ENCODE results near the gene C1QTNF8. TPM values are rescaled to one million over a fixed set of nuclear protein-coding genes. Genes with fewer than 3 reads are reported as not detected.

Gene C1QTNF8
- total RNA-seq, 1 experiment from 2014 or later: 0.27 TPM

GRCh38 chr16:1053121-1053521 is 42.9 kb downstream of the C1QTNF8 start:
- no peaks in the 10 kb centered on the region for H4K20me1 ChIP-seq (ENCODE audit: insufficient read depth)
- H3K4me3 ChIP-seq (replicated peaks in 1 of 2; ENCODE audit: low read depth in 1 of 2, low read length in 2 of 2): no peak overlapping the region
- no TSS peak for BruUV-seq (replicated peaks)
- H3K4me1 ChIP-seq (ENCODE audit: control insufficient read depth in 1 of 2, insufficient read depth in 2 of 2, low read length in 2 of 2): peaks cover 15 to 34% of the 10 kb centered on the region in 2 experiments
- RAD21 ChIA-PET (ENCODE audit: low non-redundant PET in 1 of 2, low total read pairs in 2 of 2, uncharacterized antibody in 2 of 2, unreplicated experiment in 2 of 2): interaction anchor here in 1 of 2 experiments (0.7 kb wide), 1 partner anchor 51 kb away, joined by 5 read pairs; no protein-coding TSS in a partner anchor
- ATAC-seq (no peak), DNase-seq (ENCODE audit: low read depth, low spot score) (no peak)
- H2AFZ ChIP-seq (ENCODE audit: low read depth, low read length, poor library complexity, severe bottlenecking): no peak overlapping the region
- no peaks in the 10 kb centered on the region for H3K9me2 ChIP-seq (ENCODE audit: insufficient read depth)
- no peak overlapping the region for H3K9ac ChIP-seq (ENCODE audit: low read length)
- intact Hi-C loops (cut with micrococcal nuclease): loop anchor here (10.0 kb wide), 1 partner anchor 158 kb away; no protein-coding TSS in a partner anchor
- CTCF ChIA-PET: no interaction called here
- H3K27me3 ChIP-seq (ENCODE audit: insufficient read depth, low read length): no peaks in the 10 kb centered on the region
- POLR2A ChIA-PET: no interaction called here
- no peak overlapping the region for H3K4me2 ChIP-seq (ENCODE audit: low read length)
- no peaks in the 10 kb centered on the region for H3K9me3 ChIP-seq (ENCODE audit: control insufficient read depth in 1 of 2, insufficient read depth in 1 of 2, low read depth in 1 of 2, low read length in 2 of 2)
- H3K27ac ChIP-seq (ENCODE audit: low read depth, low read length): no peak overlapping the region
- H3K79me2 ChIP-seq (ENCODE audit: insufficient read depth, low read length): no peaks in the 10 kb centered on the region
- no peaks in the 10 kb centered on the region for H3K36me3 ChIP-seq (ENCODE audit: control insufficient read depth in 1 of 2, insufficient read depth in 2 of 2, low read length in 2 of 2)
- TF ChIP-seq ZBTB33 (IDR thresholded peaks at IDR 0.05; ENCODE audit: extremely low read depth, insufficient replicate concordance, low read length) (no peak), EZH2 (IDR thresholded peaks at IDR 0.05) (no peak), JUND (IDR thresholded peaks at IDR 0.05) (no peak), ELF1 (IDR thresholded peaks at IDR 0.05; ENCODE audit: borderline replicate concordance, low read depth) (no peak), SP1 (IDR thresholded peaks at IDR 0.05; ENCODE audit: low read depth) (no peak), EGR1 (IDR thresholded peaks at IDR 0.05; ENCODE audit: low read depth) (no peak), FOSL1 (IDR thresholded peaks at IDR 0.05; ENCODE audit: low read depth) (no peak), CTCF (IDR thresholded peaks at IDR 0.05 in 2 of 3, conservative IDR thresholded peaks at IDR 0.05 in 1 of 3; ENCODE audit: borderline replicate concordance in 1 of 3, insufficient read depth in 1 of 3, low read depth in 2 of 3, low read length in 2 of 3) (no peak), CBX3 (IDR thresholded peaks at IDR 0.05; ENCODE audit: low read depth) (no peak), ZFX (IDR thresholded peaks at IDR 0.05) (no peak), REST (IDR thresholded peaks at IDR 0.05; ENCODE audit: low read depth) (no peak), SRF (IDR thresholded peaks at IDR 0.05; ENCODE audit: low read depth) (no peak), CEBPB (IDR thresholded peaks at IDR 0.05; ENCODE audit: low read depth) (no peak), ATF3 (IDR thresholded peaks at IDR 0.05) (no peak), ZNF274 (IDR thresholded peaks at IDR 0.05; ENCODE audit: low read depth, low read length) (no peak), POLR2A (IDR thresholded peaks at IDR 0.05; ENCODE audit: borderline replicate concordance, extremely low read depth, insufficient read depth, insufficient read length) (no peak), EZH2phosphoT487 (IDR thresholded peaks at IDR 0.05; ENCODE audit: borderline replicate concordance) (no peak)
- TF ChIP-seq, protein P1, sequence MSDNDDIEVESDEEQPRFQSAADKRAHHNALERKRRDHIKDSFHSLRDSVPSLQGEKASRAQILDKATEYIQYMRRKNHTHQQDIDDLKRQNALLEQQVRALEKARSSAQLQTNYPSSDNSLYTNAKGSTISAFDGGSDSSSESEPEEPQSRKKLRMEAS (IDR thresholded peaks at IDR 0.05): no peak
